ENCODE data around the gene KCNMA1. TPM values are rescaled to one million over a fixed set of nuclear protein-coding genes. Genes with fewer than 3 reads are reported as not detected.

KCNMA1 gene
- total RNA-seq, 1 donor from 2014 or later = 2.5 TPM

DNA sequence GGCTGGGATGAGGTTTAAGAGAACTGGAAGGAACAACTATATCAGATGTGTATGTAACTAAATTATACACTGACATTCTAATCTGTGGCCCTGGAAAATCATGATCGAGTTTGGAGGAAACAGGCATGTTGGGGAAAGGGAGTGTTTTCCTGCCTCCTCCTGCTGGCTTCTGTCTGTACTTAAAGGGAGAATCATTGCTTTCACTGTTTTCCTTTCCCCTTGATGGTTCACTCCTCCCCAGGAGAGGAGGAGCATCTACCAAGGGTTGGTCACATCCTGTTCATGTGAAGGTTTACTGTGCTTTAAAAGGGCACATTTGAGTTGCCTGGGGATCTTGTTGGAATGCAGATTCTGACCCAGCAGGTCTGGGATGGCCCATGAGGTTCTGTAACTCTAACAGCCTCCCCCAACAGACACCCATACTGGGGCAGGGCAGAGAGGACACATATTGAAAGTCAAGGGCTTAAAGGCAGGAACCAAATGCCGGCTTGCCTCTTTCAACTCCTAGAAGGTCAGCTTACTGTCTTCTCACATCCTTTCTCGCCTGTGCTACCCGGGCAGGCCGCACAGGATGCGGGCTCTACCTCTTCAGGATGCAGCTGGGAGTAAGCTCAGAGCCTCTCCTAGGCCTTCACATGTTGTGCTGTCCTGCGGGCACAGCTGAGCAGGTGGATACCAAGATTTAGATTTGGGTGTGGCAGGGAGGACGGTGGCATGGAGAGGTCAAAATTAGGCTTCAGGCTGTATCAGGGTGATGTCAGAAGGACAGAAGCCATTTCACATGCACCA, 694.8 kb downstream of the KCNMA1 start:
- DNase-seq (no peak), ATAC-seq (no peak)

DNA sequence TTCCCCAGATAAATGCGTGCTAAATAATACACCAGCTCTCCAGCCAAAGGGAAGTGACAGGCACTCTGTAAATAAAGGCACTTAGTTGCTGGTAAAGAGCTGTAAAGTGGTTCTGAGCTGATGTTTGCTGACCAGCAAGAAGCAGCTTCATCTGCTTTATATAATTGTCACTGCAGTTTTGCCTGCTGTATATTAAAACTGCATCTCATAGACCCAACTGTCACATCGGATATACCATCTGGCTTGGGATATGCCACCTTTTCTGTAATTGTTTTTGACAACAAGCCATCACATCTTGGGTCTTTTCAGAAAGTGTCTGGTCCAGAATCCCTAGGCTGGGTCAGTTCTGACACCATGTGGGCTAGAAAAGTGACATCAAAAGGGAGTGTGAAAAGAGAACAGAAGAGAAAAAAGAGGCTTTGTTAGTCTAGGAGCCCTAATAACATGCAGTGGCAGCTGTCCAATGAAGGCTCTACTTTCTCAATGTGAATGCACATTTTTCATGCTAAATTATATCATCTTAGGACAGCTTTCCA, 697.6 kb downstream of the KCNMA1 start:
- intact Hi-C loops (cut with micrococcal nuclease) = no loop called here
- ATAC-seq = peak; percentile 36

More for the DNA sequence above, 694.8 kb downstream of the KCNMA1 start:
- intact Hi-C loops (cut with micrococcal nuclease) = no loop called here

DNA sequence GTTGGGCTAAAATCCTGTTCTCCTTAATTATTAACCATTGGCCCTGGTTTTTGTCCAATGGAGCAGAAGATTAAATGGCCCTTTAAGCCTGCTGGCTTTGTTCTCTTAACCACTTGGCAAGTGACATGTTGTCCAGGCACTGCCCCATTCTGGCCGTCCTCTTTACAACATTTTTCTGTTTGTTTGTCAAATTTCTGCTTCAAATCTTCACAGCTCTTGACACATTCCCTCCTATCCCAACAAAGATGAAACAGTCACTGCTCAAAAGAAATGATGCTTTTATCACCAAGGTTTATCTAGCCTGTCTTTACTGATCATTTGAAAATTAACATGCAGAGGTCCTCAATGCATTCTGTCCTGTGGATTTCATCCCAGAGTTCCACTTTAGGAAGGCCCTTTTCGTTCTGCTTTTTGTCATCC, 700.4 kb downstream of the KCNMA1 start:
- DNase-seq = no peak
- intact Hi-C loops (cut with micrococcal nuclease) = no loop called here
- ATAC-seq = no peak

More for the DNA sequence above, 697.6 kb downstream of the KCNMA1 start:
- DNase-seq = no peak

DNA sequence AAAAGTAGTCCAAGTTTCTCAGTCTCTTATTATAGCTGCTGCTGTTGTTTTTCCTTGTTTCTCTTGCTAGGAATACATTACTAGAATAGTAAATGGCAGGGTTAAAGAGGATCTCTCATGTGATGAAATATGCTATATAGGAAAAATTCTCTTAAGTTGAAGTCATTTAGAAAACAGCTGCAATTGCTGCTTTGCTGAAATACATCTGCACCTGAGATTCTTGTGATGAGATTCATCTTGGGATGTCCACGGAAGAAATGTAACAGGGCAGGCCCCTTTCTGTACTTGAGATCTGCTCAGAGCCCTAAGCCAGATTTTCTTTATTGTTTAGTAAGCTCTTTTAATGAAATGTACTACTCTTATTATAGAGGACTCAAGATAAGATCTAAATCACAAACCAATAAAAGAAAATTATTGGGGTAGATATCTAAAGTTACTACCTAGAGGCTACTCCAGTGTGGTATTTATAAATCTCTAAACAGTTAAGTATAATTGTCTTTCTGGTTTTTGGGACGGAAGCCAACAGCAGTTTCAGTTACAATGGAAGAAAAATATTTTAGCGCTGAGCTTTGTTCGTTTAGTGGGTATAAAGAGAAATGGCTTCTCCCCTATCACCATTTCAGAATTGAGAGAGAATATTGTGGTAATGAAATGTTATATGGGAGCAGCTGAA, 701.5 kb downstream of the KCNMA1 start:
- DNase-seq (no peak), ATAC-seq (no peak)
- intact Hi-C loops (cut with micrococcal nuclease) = no loop called here

DNA sequence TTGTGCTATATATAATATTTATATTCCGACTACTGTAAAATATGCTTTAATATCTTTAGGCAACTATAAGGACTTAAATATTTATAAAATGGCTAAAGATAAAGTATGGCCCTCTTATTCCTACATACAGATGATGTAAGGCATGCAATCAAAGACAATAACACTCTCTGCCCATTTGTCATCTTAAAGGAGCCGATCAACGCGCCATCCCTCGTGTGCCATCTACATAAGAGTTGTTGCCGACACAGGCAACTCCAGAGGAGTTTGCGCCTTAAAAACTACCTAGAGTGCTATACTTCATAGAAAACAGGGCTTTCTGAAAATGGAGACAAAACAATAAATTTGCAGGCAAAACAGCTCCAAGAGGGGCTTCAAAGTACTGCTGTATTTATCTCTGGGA, 709.0 kb downstream of the KCNMA1 start:
- intact Hi-C loops (cut with micrococcal nuclease) = no loop called here
- DNase-seq (no peak), ATAC-seq (no peak)

DNA sequence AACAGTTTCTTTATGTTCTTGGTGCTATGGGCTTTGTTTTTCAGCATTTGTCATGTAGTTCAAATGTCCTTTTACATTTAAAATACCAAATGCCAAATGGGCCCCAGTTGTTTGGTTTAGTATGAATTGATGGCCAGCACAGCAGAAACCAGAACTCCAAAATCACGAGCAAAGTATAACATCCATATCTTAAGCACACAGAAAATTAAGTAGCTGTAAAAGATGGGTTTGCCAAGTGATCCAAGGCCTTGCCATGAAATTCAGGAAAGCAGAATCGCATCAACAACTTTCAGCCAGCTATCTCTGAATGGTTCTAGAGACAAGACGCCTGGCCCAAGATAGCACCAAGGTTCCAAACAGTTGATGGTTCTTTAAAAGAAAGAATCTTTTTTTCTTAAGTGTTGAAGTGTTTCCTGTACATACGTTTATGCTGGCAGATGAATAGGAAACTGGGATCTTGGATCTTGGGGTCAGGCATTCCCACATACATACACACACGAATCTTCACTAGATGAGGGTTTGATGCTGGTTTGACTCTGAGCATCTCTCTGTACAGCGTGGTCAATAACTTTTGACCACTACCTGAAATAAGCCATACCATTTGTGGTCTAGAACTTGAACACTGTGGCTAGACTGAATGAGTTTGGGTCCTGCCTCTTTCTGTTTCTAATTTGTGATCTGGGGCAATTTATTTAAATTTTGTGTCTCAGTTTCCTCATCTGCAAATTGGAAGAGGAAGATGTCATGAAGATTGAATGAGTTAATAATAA, 711.8 kb downstream of the KCNMA1 start:
- intact Hi-C loops (cut with micrococcal nuclease) = no loop called here
- DNase-seq = no peak
- no peak for ATAC-seq

DNA sequence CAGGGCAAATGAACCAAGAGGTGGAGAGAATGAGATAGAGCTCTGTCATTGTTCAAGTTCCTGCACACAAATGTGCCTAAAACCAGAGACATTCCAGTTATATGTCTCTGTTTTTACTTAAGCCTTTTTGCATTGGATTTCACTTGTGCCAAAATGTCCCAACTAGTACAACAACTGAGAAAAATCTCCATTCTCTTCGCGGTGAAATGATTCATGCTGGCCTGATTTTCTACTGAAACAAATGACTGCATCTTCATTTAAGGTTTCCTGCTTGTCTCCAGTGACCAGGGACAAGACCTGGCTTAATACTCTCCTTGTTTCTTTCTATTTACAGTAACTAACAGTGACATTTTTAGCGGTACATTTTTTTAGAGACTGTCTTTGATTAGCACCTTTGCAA, 714.9 kb downstream of the KCNMA1 start:
- intact Hi-C loops (cut with micrococcal nuclease) = no loop called here
- no peak for DNase-seq
- ATAC-seq = no peak

DNA sequence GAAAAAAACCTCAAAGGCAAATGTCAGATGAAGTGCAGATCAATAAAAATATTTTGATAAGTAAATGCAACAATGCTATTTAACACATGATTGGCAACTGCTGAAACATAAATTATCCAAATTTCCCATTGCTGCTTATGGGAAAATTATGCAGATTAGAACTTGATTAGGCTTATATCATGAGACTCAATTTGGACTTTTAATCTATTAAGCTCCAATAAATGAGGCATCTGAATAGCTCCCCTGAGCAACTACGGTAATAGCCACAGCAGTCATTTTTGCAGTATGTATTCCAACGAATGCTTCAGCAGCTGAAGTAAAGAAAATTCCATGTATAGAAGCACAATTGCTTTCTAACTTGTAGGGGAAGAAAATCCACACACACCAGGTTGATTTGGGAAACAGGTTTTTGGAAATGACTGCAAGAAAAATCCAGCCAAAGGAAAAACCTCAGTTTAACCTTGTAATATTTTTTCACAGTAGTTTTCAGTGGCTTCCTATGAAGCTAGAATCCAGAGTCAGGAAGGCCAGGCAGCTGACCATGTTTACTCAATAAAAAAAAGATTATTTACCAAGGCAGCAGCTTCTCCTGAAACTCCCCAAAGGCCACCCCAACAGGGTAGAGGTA, 716.1 kb downstream of the KCNMA1 start:
- DNase-seq = no peak
- intact Hi-C loops (cut with micrococcal nuclease) = no loop called here
- no peak for ATAC-seq

DNA sequence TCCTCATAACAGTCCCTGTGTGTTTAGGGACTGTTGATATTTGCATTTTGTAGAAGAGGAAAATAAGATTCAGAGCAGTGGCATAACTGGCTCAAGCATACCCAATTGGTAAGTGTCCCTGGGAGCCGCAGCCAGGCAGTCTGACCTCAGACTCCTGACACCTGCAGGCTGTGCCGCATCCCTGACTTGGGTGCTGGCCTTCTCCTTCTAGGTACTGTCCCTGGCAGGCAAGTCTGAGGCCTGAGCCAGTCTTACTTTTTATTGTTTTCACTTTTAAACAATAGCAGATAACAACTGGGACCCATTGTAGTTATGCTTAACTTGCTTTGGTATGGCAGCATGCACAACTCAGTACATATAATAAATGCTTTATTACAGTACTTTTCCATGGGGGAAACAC, 717.0 kb downstream of the KCNMA1 start:
- no peak for ATAC-seq
- DNase-seq = no peak
- intact Hi-C loops (cut with micrococcal nuclease) = no loop called here

DNA sequence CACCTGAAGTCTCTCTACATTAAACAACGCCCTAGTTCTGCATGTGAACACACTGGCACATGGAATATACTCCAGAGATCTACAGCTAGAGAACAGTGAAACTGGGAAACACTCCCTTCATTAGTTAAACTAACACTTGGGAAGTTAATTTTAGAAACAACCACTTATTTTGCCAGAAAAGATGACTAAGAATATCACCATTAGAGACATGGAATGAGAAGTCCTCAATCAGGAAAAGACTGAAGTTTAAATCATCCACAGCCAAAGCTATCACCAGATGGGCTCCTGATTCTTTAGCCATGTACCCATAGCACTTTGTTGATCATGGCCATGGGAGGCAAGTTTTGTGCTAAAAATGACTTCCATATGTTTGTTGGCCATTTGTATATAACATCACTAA, 719.5 kb downstream of the KCNMA1 start:
- no peak for ATAC-seq
- no peak for DNase-seq
- intact Hi-C loops (cut with micrococcal nuclease) = no loop called here

DNA sequence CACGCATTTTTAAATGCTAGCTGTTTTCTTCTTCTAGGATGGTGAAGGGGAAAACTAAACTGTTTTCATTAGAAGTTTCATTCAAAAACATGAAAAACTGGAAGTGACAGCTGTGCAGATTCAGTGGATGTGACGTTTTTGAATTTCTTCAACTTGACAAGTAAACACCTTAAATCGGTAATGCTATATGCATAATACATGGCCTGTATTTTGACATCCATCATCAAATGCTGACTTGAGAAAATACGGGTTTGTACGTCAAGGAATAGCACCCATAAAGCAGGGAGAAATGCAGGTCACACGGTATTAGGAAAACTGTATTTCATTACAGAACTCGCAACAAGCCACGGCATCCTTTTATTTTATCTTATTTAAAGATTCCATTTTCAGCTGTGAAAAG, 720.5 kb downstream of the KCNMA1 start:
- intact Hi-C loops (cut with micrococcal nuclease) = no loop called here
- no peak for ATAC-seq
- DNase-seq = no peak

DNA sequence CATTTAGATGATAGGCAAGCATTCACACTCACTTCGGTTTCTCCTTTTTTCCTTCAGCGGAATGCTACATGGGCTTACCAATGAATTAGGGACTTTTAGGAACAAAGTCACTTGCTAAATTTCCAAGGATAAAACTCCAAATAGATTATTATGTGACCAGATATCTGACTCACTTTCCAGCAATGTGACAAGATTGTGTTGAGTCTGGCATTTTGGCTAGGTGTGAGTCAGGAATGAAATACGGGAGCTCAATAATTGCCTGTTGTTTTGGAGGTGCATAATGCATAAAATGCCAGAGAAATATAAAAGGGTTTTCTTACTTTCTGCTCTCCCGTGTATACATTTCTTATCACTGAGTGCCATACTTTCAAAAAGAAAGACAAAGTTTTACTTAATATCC, 721.1 kb downstream of the KCNMA1 start:
- DNase-seq (no peak), ATAC-seq (no peak)
- intact Hi-C loops (cut with micrococcal nuclease) = no loop called here

DNA sequence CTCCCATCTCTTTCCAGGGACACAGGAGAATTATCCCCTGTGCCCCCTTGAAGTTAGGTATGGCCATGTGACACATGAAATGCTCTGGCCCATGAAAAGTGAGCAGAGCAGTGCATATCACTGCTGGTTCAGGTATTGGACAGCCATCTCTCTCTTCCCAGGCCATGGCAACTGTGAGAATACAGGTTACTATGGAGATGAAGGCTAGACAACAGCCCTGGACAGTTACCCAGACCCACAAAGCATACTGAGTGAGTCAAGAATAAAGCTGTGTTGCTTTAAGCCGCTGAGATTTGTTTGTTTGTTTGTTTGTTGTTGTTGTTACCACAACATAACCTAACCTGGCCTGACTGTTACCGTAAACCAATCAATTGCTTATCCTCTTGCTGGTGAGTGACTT, 722.3 kb downstream of the KCNMA1 start:
- intact Hi-C loops (cut with micrococcal nuclease) = no loop called here
- ATAC-seq = no peak
- DNase-seq = no peak

DNA sequence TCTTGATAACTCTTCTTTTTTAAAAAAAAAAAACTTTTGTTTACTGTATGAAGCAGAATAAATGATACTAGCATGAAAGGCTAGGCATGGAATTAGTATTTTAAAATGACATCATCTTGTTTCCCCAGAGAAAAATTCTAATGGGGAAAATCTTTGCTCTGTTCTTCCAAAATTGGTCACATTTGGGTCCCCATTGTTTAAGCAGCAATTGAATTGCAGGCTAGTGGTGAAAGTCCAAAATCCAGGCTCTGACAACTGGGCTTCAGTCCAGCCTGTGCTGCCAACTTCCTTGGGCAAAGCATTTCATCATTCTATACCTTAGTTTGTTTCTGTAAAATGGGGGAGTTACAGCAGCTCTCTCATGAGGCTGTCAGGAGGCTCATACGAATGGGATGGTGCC, 726.4 kb downstream of the KCNMA1 start:
- intact Hi-C loops (cut with micrococcal nuclease) = no loop called here
- no peak for ATAC-seq
- DNase-seq = no peak

DNA sequence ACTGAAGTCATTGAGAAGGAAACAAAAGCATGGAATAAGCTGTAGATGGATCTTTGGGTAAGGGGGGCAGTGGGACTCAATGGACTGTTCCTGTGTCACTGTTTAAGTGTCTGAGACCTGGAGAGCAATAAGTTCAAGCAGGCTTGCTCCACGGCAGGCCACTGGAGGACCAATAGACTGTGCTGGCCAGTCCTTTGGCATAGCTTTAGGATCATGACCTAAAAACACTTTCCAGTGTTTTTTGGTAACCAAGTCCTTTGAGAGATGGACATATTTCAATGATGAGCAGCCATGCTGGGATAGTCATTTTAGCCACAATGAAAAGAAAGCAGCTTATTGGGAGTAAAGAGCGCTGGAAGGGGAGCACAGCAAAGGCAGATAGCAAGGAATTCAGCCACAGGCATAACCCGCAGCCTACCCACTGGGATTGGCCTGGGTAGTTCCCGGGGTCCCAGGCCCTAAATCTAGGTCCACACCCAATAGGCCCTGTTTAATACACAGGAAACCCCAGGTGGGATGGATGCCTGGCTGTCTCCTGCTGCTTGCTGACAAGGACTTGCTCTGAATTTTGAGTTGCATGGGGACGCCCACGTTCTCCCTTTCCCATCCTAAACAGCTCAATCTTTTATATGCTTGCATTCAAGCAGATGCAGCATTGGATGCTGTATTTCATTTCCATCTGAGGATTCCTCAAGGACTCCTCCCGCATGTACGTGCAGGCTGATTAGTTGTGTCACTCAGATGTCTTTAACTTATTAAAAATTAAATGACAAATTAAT, 727.2 kb downstream of the KCNMA1 start:
- intact Hi-C loops (cut with micrococcal nuclease) = no loop called here
- ATAC-seq (no peak), DNase-seq (no peak)

DNA sequence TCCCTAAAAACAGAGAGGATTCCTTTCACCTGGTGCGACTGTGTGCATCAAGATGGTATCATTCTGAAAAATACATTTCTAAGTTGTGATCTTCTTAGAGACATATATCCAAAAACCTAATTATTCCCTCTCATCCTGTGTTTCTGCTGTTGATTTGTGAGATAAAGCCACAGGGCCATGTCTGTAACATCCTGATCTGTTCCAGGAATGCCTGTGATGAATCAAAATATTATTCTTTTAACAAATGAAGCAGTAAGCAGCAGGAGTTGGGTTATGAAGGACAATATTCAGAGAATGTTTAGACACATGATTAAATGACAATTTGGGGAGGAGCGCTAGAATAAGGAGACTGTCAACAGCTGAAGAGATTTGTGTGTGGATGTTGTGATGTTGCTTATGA, 731.4 kb downstream of the KCNMA1 start:
- intact Hi-C loops (cut with micrococcal nuclease) = no loop called here
- DNase-seq = no peak
- no peak for ATAC-seq

DNA sequence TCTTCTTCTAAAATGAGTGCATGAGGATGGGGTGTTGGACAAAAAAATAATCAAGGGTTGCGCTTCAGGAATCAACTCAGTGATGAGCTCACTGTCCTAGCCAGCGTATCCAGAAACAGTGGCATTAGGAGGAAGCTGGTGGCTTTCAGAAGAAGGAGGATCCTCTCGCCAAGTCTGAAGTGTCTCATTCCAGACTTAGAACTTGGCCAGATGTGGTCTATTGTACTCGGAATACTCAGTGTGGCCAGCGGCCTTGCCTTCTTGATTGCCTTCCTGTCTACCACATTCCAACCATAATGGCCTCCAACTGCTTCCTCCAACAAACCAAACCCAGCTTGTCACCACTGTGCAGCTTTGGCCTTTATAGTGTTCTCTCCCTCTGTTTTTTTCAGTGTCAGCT, 732.4 kb downstream of the KCNMA1 start:
- ATAC-seq (peak; percentile 35), DNase-seq (no peak)
- intact Hi-C loops (cut with micrococcal nuclease) = no loop called here

DNA sequence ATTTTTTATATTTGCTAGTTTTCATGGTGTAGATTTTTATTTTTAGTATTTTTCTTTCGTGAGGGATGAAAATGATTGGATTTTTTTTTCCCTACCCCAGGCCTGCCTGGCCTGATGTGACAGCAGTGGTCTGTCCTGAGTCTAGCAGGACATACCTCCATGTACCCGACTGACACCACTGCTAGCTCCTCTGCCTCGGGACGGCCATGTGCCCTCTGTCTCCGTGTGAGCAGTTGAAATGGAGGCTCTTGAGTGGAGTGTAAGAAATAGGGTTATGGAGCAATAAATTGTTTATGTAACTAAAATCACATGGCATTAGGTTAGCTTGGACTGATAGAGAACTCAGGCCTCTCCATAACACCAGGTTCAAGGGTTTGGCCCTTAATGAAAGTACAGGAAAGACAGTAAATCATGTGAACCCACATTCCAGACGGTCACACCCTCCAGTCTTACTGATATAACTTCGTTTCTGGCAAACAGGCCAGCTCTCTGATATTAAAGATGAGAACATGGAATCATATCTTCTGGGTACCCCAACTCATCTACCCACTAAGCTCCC, 734.1 kb downstream of the KCNMA1 start:
- no peak for ATAC-seq
- intact Hi-C loops (cut with micrococcal nuclease) = no loop called here
- no peak for DNase-seq
